HL-60 (cell line): ENCODE measurements around the gene KNOP1.

Source experiments
- DNase-seq, 2 experiments: peaks; one replicate each; pipeline ENCODE4 v3.0.0-alpha.2; 2010 to 2020; ENCODE audit warnings: low read depth in 1 of 2, low spot score in 1 of 2
- H3K27ac ChIP-seq: fragments of 250-450 bp; sonication (Bioruptor Pico); replicated peaks from 2 replicates; pipeline ENCODE4 v1.5.1; 2020; ENCODE audit warnings: mild to moderate bottlenecking, moderate library complexity
- H3K27me3 ChIP-seq: fragments of 250-450 bp; sonication (Bioruptor Pico); 2 replicates; pipeline ENCODE4 v1.5.1; 2021; ENCODE audit warnings: mild to moderate bottlenecking, moderate library complexity; ENCODE audit not compliant: insufficient read depth, poor library complexity, severe bottlenecking
- H3K4me3 ChIP-seq: replicated peaks from 2 replicates; pipeline ENCODE4 v1.5.1; 2011; ENCODE audit warnings: mild to moderate bottlenecking, control low read depth, low read length; ENCODE audit not compliant: insufficient read depth
- GABPA ChIP-seq: IDR thresholded peaks from 2 replicates; pipeline ENCODE4 v1.6.1; 2012; ENCODE audit warnings: low read depth
- POLR2AphosphoS5 ChIP-seq: IDR thresholded peaks from 2 replicates; pipeline ENCODE4 v1.6.1; 2012; ENCODE audit warnings: low read depth
- SPI1 ChIP-seq: IDR thresholded peaks from 2 replicates; pipeline ENCODE4 v1.6.1; 2012; ENCODE audit warnings: low read depth, mild to moderate bottlenecking, borderline replicate concordance
- TF ChIP-seq, protein P1 (sequence below): IDR thresholded peaks from 2 replicates; pipeline ENCODE4 v1.6.1; 2012; ENCODE audit warnings: low read depth; ENCODE audit not compliant: insufficient replicate concordance
- TF ChIP-seq, protein P2 (sequence below): IDR thresholded peaks from one replicate; pipeline ENCODE4 v1.5.1; 2011; ENCODE audit warnings: low read length, control low read depth, inconsistent platforms; ENCODE audit not compliant: insufficient read depth

Gene KNOP1

DNA sequence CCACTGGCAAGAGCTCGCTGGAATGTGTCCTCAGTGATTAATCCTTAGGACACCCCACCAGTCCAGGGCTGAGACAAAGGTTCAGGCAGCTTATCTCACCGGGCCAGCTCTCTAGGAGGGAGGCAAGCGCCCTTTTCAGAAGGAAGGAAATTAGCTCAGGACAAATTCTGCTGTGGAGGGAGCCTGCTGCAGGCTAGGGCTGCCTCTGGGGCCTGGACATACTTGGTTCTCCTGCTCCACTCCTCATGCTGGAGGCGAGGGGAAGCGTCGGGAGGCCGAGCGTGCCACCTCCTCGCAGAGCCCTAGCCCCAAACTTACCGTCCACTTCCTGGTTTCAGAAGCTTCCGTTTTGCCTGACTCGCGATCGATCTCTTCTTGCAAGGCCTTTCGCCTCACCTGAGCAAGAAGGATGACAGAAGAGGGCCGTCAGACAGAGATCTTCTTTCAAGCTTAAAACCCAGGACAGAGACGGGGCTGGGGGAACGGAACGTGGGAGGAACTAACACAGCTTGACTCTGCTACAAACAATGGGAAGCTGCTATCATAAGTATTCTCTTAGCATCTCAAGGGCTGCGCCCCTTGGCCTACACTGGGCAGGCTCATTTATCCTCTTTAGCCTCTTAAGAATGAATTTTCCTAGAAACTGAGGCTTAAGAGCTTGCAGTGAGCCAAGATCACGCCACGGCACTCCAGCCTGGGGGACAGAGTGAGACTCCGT, 7.7 kb downstream of the KNOP1 start:
- no peaks in the 10 kb centered on the region for H3K27me3 ChIP-seq
- TF ChIP-seq POLR2AphosphoS5 (no peak), SPI1 (no peak), GABPA (no peak)
- TF ChIP-seq, protein P1, sequence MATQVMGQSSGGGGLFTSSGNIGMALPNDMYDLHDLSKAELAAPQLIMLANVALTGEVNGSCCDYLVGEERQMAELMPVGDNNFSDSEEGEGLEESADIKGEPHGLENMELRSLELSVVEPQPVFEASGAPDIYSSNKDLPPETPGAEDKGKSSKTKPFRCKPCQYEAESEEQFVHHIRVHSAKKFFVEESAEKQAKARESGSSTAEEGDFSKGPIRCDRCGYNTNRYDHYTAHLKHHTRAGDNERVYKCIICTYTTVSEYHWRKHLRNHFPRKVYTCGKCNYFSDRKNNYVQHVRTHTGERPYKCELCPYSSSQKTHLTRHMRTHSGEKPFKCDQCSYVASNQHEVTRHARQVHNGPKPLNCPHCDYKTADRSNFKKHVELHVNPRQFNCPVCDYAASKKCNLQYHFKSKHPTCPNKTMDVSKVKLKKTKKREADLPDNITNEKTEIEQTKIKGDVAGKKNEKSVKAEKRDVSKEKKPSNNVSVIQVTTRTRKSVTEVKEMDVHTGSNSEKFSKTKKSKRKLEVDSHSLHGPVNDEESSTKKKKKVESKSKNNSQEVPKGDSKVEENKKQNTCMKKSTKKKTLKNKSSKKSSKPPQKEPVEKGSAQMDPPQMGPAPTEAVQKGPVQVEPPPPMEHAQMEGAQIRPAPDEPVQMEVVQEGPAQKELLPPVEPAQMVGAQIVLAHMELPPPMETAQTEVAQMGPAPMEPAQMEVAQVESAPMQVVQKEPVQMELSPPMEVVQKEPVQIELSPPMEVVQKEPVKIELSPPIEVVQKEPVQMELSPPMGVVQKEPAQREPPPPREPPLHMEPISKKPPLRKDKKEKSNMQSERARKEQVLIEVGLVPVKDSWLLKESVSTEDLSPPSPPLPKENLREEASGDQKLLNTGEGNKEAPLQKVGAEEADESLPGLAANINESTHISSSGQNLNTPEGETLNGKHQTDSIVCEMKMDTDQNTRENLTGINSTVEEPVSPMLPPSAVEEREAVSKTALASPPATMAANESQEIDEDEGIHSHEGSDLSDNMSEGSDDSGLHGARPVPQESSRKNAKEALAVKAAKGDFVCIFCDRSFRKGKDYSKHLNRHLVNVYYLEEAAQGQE, result no peak
- TF ChIP-seq, protein P2, sequence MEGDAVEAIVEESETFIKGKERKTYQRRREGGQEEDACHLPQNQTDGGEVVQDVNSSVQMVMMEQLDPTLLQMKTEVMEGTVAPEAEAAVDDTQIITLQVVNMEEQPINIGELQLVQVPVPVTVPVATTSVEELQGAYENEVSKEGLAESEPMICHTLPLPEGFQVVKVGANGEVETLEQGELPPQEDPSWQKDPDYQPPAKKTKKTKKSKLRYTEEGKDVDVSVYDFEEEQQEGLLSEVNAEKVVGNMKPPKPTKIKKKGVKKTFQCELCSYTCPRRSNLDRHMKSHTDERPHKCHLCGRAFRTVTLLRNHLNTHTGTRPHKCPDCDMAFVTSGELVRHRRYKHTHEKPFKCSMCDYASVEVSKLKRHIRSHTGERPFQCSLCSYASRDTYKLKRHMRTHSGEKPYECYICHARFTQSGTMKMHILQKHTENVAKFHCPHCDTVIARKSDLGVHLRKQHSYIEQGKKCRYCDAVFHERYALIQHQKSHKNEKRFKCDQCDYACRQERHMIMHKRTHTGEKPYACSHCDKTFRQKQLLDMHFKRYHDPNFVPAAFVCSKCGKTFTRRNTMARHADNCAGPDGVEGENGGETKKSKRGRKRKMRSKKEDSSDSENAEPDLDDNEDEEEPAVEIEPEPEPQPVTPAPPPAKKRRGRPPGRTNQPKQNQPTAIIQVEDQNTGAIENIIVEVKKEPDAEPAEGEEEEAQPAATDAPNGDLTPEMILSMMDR, result no peak
- no peak for DNase-seq
- no peak overlapping the region for H3K4me3 ChIP-seq
- H3K27ac ChIP-seq, result no peak overlapping the region

DNA sequence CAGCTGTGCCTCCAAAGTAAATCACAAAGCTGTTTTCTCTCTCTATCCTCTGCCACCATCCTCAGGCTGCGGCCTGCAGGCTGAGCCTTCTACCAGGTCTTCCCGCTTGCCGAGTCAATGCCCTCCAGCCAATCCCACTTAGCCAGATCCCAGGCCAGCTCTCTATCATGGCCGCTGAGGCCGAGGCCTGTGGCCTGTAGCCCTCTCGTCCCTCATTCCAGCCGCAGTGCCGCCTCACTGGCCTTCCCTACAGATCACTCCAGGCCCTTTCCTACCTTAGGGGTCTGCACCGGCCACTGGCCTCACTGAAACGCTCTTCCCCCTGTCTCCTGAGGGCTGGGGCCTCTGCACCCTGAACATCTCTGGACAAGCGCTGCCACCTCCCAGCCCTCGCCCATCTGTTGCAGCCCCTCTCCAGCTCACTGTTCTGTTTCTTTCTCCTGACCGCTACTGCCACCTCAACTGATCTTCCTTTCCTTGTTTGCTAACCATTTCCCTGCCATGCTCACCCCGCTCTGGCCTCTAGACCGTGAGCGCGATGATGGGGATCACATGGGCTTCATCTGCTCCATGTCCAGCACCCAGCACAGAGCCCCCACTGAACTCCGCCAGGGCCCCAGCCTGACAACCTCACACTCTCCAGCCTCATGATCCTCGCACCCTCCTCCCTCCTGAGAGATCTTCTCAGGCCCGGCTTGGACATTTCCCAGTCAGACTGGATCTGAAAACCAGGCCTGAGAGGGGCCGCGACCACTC, 8.5 kb downstream of the KNOP1 start:
- no peak for TF ChIP-seq SPI1
- no peak for TF ChIP-seq POLR2AphosphoS5
- TF ChIP-seq, protein P1, result no peak
- TF ChIP-seq GABPA, result no peak
- TF ChIP-seq, protein P2, result no peak
- no peak for DNase-seq
- Histone ChIP-seq H3K27ac (no peak overlapping the region), H3K4me3 (no peak overlapping the region), H3K27me3 (no peaks in the 10 kb centered on the region)

DNA sequence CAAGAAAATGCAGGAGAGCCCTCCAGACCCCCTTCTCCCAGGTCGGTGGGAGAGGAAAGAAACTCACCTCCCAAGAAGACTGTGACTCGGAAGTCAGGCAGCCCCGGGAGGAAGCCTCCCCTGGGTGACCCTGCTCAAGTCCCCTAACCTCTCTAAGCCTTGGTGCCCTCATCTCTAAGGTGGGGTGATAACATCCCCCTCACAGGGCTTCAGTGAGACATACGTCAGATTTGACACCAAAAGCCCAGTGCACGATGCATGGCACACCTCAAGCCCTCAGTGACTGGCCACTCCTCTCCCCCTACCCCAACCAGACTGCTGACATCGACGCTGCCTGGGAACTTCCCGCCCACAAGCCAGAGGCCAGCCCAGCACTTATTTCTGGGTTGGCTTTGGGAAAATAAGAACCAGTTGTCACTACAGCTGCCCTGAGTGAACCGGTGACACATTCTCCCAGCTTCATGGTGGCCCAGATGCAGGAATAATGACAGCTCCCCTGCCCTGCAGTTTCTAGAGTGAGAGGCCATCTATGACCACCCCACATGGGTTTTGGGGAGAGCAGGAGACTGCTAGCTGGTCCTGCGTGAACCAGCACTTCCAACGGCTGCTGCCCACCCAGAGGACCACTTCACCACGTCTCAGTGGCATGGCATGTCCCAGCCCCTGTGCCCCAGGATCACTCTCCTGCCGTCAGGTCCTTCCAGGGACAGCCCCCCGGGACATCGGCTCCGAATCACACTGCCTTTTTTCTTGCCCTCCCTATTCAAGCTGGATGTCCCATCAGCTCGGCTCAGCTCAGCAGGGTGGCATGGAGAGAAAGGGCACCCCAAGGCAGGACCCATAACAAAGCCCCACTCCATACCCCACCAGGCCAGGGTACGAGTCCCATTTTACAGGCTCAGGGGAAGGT, 9.5 kb downstream of the KNOP1 start:
- Histone ChIP-seq H3K27me3 (no peaks in the 10 kb centered on the region), H3K4me3 (no peak overlapping the region), H3K27ac (no peak overlapping the region)
- TF ChIP-seq, protein P2, result no peak
- TF ChIP-seq POLR2AphosphoS5 (no peak), GABPA (no peak), SPI1 (no peak)
- TF ChIP-seq, protein P1, result no peak
- DNase-seq, result no peak
